Panc1 (cell line): ENCODE measurements around the gene RPA3. TPM values are rescaled to one million over a fixed set of nuclear protein-coding genes. Genes with fewer than 3 reads are reported as not detected.

ENCODE experiments used
- ATAC-seq: fragments of 200-7000 bp; cut with Tn5 transposase; 2 replicates; pipeline ENCODE4 v1.9.1; 2020; ENCODE audit warnings: mild to moderate bottlenecking, moderate library complexity
- BruUV-seq: library from RNA; stranded (reverse); fragments of 400-500 nt; replicated peaks from 2 replicates; lab custom pipeline; 2021; lab: Mats Ljungman, UMichigan
- CTCF ChIA-PET: fragments of 300-600 bp; sonication (Branson Sonifier 250); formaldehyde crosslinking; loops from one replicate; lab custom pipeline; 2022; ENCODE audit warnings: antibody characterized with exemption; lab: Charles Lee
- POLR2A ChIA-PET: fragments of 300-600 bp; sonication (Branson Sonifier 250); formaldehyde crosslinking; loops from one replicate; lab custom pipeline; 2022; ENCODE audit warnings: antibody characterized with exemption; lab: Charles Lee
- DNase-seq: peaks from one replicate; pipeline ENCODE4 v3.0.0-alpha.2; 2010; ENCODE audit warnings: low read depth, low spot score
- H3K27ac ChIP-seq: 2 replicates; pipeline ENCODE4 v1.5.1; 2011; ENCODE audit warnings: mild to moderate bottlenecking, low read length, inconsistent platforms
- H3K27me3 ChIP-seq: fragments of 200-500 bp; sonication (Bioruptor generic); 2 replicates; pipeline ENCODE4 v1.6.0; 2014; ENCODE audit warnings: low read length, inconsistent platforms; ENCODE audit not compliant: control insufficient read depth, insufficient read depth
- H3K36me3 ChIP-seq: fragments of 200-500 bp; sonication (Bioruptor generic); 2 replicates; pipeline ENCODE4 v1.5.1; 2014; ENCODE audit warnings: inconsistent platforms, mild to moderate bottlenecking, low read length, moderate library complexity; ENCODE audit not compliant: control insufficient read depth, insufficient read depth
- H3K4me1 ChIP-seq: 2 replicates; pipeline ENCODE4 v1.5.1; 2011; ENCODE audit warnings: inconsistent platforms, mild to moderate bottlenecking, low read length, moderate library complexity; ENCODE audit not compliant: control insufficient read depth, insufficient read depth
- H3K4me3 ChIP-seq, 2 experiments: 2 replicates each; pipeline ENCODE4 v1.5.1; 2011 to 2012; ENCODE audit warnings: low read depth in 2 of 2, low read length in 2 of 2, mild to moderate bottlenecking in 2 of 2, inconsistent platforms in 1 of 2, moderate library complexity in 1 of 2
- H3K9me3 ChIP-seq: fragments of 200-500 bp; sonication (Bioruptor generic); 2 replicates; pipeline ENCODE4 v1.5.1; 2014; ENCODE audit warnings: low read depth, mild to moderate bottlenecking, inconsistent platforms, low read length, moderate library complexity; ENCODE audit not compliant: control insufficient read depth, insufficient read depth
- CTCF ChIP-seq: fragments of 450-650 bp; IDR thresholded peaks from 2 replicates; pipeline ENCODE4 v1.5.1; 2017; ENCODE audit warnings: mild to moderate bottlenecking
- POLR2AphosphoS5 ChIP-seq: IDR thresholded peaks from 2 replicates; pipeline ENCODE4 v1.6.1; 2012; ENCODE audit warnings: mild to moderate bottlenecking, low read depth, low read length, moderate library complexity
- SIN3A ChIP-seq: IDR thresholded peaks from 2 replicates; pipeline ENCODE4 v1.6.1; 2012; ENCODE audit warnings: low read depth, mild to moderate bottlenecking, low read length, moderate library complexity, borderline replicate concordance; ENCODE audit not compliant: insufficient read depth
- TCF7L2 ChIP-seq: IDR thresholded peaks from 2 replicates; pipeline ENCODE4 v1.6.1; 2011; ENCODE audit warnings: mild to moderate bottlenecking, low read depth, low read length, inconsistent platforms
- in situ Hi-C: cut with HindIII; loops from 2 replicates; pipeline ENCODE4 v1.10.0; 2016; ENCODE audit warnings: low sequenced_read_pairs, low pct_unique_long_range_greater_than_20kb
- intact Hi-C: fragments of 100-400 bp; cut with micrococcal nuclease; formaldehyde crosslinking; loops from one replicate; pipeline ENCODE4 v1.10.0; 2022; ENCODE audit not compliant: unreplicated experiment
- total RNA-seq: library from RNA; stranded (reverse); gene quantifications from one replicate; pipeline ENCODE4 v1.2.1, GENCODE V29; 2021; ENCODE audit not compliant: unreplicated experiment
- TF ChIP-seq, protein P1 (sequence below), 2 experiments: IDR thresholded peaks; 2 replicates each; pipeline ENCODE4 v1.6.1; 2011 to 2012; ENCODE audit warnings: low read depth in 2 of 2, control low read depth in 1 of 2, low read length in 1 of 2, mild to moderate bottlenecking in 1 of 2, moderate library complexity in 1 of 2; ENCODE audit not compliant: insufficient read depth in 1 of 2

The RPA3 gene
- total RNA-seq, 1 experiment from 2014 or later, result 93.5 TPM

DNA sequence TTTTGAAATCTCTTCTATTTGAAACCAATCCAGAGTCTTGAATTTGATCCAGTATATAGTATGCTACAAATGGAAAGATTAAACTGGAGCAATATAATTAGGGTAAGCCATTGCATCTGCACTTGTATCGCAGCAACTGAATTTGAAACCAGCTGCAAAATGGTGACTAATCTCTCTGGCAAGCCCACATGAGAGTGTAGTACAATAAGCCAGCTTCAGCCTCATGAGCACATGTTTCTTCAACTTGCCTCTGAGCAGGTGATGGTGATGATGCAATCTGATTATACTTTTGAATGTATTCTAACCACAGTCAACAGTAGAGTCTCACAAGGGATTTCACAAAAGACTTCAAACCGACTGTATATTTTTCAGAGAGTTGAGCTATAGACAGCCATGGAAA lies 829 bp upstream of the RPA3 start:
- intact Hi-C loops (no loop called here), in situ Hi-C loops (no loop called here)
- no TSS peak for BruUV-seq
- TF ChIP-seq TCF7L2 (no peak), CTCF (no peak), POLR2AphosphoS5 (no peak), SIN3A (no peak)
- TF ChIP-seq, protein P1, sequence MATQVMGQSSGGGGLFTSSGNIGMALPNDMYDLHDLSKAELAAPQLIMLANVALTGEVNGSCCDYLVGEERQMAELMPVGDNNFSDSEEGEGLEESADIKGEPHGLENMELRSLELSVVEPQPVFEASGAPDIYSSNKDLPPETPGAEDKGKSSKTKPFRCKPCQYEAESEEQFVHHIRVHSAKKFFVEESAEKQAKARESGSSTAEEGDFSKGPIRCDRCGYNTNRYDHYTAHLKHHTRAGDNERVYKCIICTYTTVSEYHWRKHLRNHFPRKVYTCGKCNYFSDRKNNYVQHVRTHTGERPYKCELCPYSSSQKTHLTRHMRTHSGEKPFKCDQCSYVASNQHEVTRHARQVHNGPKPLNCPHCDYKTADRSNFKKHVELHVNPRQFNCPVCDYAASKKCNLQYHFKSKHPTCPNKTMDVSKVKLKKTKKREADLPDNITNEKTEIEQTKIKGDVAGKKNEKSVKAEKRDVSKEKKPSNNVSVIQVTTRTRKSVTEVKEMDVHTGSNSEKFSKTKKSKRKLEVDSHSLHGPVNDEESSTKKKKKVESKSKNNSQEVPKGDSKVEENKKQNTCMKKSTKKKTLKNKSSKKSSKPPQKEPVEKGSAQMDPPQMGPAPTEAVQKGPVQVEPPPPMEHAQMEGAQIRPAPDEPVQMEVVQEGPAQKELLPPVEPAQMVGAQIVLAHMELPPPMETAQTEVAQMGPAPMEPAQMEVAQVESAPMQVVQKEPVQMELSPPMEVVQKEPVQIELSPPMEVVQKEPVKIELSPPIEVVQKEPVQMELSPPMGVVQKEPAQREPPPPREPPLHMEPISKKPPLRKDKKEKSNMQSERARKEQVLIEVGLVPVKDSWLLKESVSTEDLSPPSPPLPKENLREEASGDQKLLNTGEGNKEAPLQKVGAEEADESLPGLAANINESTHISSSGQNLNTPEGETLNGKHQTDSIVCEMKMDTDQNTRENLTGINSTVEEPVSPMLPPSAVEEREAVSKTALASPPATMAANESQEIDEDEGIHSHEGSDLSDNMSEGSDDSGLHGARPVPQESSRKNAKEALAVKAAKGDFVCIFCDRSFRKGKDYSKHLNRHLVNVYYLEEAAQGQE (IDR thresholded peaks at IDR 0.05; ENCODE audit: insufficient read depth in 1 of 2, low read depth in 2 of 2, low read length in 1 of 2), result no peak
- H3K36me3 ChIP-seq, result no peaks in the 10 kb centered on the region
- DNase-seq (peak; percentile 69), ATAC-seq (peak; percentile 62; the same call in 1 of the 2 replicates)
- peak overlapping the region; percentile 55; the same call in 1 of the 2 replicates for H3K27ac ChIP-seq
- no peaks in the 10 kb centered on the region for H3K9me3 ChIP-seq
- H3K4me1 ChIP-seq, result peaks cover 9% of the 10 kb centered on the region; the same call in 1 of the 2 replicates
- ChIA-PET POLR2A (interaction anchor here (0.5 kb wide), 1 partner anchor 286 kb away, joined by 3 read pairs; no protein-coding TSS in a partner anchor), CTCF (no interaction called here)
- no peaks in the 10 kb centered on the region for H3K27me3 ChIP-seq
- no peak overlapping the region for H3K4me3 ChIP-seq

DNA sequence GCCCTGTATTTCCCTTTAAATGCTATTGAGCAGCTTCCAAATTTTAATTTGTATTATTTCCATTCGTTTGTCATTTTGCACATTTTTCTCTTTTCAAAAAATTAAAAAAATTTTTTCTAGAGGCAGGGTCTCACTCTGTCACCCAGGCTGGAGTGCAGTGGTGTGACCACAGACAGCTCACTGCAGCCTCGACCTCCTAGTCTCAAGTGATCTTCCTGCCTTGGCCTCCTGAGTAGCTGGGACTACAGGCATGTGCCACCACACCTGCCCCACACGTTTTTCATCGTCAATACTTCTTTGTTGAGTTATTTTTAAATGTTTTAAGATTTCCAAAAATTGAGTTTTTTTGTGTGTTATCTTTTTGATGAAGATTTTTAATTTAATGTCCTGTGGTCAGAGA lies 4.7 kb downstream of the RPA3 start:
- no peak for TF ChIP-seq CTCF
- TF ChIP-seq POLR2AphosphoS5, result no peak
- no peak for TF ChIP-seq SIN3A
- no peak for TF ChIP-seq TCF7L2
- TF ChIP-seq, protein P1 (IDR thresholded peaks at IDR 0.05; ENCODE audit: insufficient read depth in 1 of 2, low read depth in 2 of 2, low read length in 1 of 2), result no peak
- Histone ChIP-seq H3K4me1 (no peaks in the 10 kb centered on the region), H3K27me3 (no peaks in the 10 kb centered on the region), H3K9me3 (no peaks in the 10 kb centered on the region), H3K36me3 (no peaks in the 10 kb centered on the region), H3K27ac (no peak overlapping the region), H3K4me3 (no peak overlapping the region)
- ATAC-seq, result no peak
- no TSS peak for BruUV-seq
- in situ Hi-C loops (no loop called here), intact Hi-C loops (no loop called here)
- ChIA-PET POLR2A (no interaction called here), CTCF (no interaction called here)
- no peak for DNase-seq
